ENCODE measurements around the gene TRPC4. TPM values are rescaled to one million over a fixed set of nuclear protein-coding genes. Genes with fewer than 3 reads are reported as not detected.

TRPC4 gene
- 1.2 and 3.4 TPM in 2 replicates for total RNA-seq

GRCh38 chr13:37869756-37870488 is at the start of gene TRPC4:
TSS of gene TRPC4 (minus strand) at chr13:37869772. CDS start at chr13:37783333, 86,439 bp downstream.

GRCh38 chr13:37598597-37598996 is 271.0 kb downstream of the TRPC4 start, which contains the start of gene POSTN:
TSS of gene POSTN (minus strand) at chr13:37598768. CDS start at chr13:37598726, 42 bp downstream.

